ENCODE results near the gene CPT2.
"Not testable (repeated sequence)": the region's sequence is repeated elsewhere in the genome, so short reads cannot be mapped to it uniquely, and the experiment has no call there.

GRCh38 chr1:53206083-53206685 lies 9.6 kb downstream of the CPT2 start:
- TF ChIP-seq CTCF (IDR thresholded peaks at IDR 0.05; ENCODE audit: low read depth, low read length); POLR2A (IDR thresholded peaks at IDR 0.05; ENCODE audit: extremely low read depth, insufficient read length); MAX (IDR thresholded peaks at IDR 0.05; ENCODE audit: low read depth, low read length): not testable (repeated sequence)

Measured in NB4 (cell line).